H54 (cell line): ENCODE measurements around the gene CCNO.

Source experiments
- DNase-seq: peaks from one replicate; pipeline ENCODE4 v3.0.0; 2011; ENCODE audit warnings: low spot score, mixed read lengths; ENCODE audit not compliant: insufficient read length
- FAIRE-seq: peaks from 3 replicates; lab custom pipeline; 2011; peaks lifted over from hg19 to GRCh38; lab: Jason Lieb, UNC
- POLR2A ChIP-seq: IDR thresholded peaks from 2 replicates; pipeline ENCODE4 v1.6.1; 2011; ENCODE audit warnings: low read depth, mild to moderate bottlenecking, low read length

CCNO gene

DNA sequence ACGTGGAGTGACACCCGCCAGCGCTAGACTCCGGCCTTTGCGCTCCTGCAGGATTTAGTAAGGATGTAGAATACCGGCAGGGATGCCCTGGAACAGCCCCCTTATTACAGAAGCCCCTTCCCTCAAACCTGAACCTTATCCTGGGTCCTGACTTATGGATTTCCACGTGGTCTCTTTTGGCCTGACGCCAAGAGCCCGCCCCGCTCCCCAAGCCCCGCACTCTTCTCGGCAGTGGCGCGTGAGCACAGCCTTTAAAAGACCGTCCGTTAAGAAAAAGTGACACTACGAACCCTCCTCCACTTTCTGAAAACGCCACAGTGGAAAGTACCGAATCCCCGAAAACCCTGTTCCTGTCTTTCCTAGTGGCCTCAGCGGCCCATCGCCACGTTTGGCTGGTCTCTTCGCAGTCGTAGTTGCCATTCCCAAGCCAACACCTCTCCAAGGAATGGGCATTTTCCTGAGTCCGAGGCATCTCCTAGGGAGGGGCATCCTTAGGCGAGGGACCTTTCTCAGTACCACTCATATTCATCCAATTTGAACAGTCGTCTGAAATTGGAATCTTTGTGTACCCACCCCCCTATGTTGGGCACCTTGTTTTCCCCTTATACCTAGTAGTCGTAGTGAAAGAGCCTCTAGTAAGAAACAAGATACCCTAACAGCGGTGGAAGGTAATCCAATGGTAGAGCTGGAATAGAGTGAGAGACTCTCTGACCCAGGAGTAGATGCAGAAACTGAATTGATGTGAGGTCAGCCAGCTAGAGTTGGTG is 5.6 kb downstream of the CCNO start:
- FAIRE-seq = no peak
- TF ChIP-seq POLR2A = no peak
- DNase-seq = no peak

DNA sequence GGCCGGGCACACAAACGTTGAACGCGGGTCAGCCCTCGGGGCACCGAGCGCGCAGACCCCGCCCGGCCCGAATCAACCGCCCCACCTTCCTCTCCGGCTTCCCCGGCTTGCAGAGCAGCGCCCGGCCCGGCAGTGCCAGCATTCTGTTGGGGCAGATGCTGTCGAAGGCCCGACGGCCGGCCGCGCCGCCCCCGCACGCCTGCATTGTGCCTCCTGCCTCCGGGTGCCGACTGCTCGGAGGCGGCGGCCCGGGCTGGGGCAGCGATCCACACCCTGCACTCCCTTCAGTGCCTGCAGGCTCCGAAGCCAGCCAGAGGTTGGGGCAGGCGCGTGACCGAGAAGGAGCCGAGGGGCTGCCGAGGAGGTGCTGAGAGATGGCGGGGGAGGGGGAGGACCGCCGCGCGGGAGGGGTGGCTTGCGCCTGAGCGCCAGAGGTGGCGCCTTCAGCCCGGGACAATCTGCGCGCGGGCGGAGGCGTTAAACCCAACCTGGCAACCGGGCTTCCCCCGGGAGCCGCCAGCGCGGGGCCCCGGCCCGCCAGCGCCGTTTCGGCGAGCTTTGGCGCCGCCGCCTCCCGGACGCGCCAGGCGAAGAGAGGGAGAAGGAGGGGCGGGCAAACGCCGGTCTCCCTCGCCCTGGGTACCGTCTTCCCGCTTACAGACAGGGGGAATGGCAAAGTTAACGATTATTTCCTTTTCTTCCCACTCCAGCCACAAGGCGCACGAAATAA is 6.3 kb downstream of the CCNO start, which contains the start of gene MCIDAS:
MCIDAS (minus strand) TSS at position 382 of the 730 bp plus-strand sequence; CDS start at position 205, 177 bp downstream.
- FAIRE-seq (no peak), DNase-seq (peak; percentile 81)
- no peak for TF ChIP-seq POLR2A

DNA sequence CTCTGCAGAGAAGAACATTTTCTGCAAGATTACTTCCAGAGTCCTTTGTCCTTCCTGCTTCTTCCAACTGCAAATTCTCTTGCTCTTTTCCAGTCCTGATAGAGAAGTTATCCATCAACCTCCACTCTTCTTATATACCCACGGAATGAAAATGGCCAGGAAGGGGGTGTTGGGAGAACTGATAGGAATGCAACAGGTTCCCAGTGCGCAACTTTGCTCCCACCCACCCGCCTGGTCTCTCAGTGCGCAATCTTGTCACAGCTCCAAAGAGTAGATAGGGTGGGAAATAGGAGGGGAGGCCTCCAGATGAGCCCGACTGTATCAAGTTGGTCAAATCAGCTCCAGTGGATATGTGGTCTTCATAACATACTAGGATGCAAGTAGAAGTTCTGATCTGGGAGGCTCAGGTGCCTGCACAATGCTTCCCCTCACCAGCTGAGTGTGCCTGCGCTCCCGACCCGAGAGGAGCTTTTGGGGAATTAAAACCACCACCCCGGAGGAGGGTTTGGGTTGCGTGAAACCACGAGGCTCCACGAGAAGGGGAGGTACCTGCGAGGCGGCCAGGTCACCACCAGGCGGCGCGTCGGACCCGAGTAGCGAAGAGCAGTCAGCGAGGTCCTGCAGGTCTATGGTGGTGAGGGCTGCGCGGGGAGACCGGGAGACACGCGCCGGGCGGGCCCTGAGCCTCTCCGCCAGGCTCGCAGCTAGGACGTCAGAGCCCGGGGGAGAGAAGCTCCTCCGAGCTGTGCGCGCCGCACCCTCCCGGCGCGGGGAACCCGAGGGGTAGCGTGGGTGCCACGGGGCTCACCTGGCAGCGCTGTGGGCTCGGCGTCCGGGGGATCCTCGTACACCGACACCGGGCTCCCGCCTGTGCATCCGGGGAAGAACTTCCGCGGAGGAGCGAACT is 7.1 kb downstream of the CCNO start:
- DNase-seq (peak; percentile 89), FAIRE-seq (no peak)
- no peak; the same call in 1 of the 2 replicates for TF ChIP-seq POLR2A

DNA sequence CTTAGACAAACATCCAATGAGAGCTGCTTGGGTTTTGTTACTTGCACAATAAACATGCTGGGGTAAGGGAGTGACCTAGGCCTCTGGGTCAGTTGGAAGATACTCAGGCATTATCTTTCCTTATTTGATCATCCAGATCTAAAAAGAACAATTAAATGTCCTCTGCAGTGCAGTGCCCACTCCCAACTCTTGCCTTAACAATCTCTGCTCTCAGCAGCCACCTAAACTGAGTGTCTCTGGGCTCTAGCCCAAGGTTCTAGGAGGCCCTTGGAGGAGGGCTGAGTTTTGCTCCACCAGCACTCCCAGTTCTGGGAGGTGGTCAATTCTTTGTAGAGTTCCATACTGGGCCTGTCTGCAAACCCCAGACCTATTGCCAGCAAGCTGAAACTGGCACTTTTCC is 8.1 kb downstream of the CCNO start:
- no peak for FAIRE-seq
- no peak for DNase-seq
- TF ChIP-seq POLR2A = no peak

DNA sequence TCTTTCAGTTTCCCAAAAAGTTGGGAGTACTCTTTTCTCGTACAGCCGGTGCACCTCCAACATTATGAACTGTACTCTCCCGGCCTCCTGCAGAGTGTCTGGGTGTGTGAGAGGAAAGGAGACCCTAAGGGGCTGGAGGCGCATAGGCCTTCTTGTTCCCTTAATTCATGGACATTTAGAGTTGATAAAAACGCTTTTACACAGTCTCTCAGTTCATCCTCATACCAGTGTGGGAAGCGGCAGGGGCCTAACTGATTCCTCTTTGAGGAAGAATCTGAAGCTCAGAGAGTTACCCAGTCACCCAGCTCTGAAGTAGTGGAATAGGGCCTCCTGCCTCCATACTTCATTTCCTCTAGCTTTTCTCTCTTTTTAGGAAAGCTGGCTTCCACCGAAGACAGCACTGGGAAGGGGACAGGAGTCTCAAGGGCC is 9.6 kb downstream of the CCNO start:
- DNase-seq (no peak), FAIRE-seq (no peak)
- no peak for TF ChIP-seq POLR2A

DNA sequence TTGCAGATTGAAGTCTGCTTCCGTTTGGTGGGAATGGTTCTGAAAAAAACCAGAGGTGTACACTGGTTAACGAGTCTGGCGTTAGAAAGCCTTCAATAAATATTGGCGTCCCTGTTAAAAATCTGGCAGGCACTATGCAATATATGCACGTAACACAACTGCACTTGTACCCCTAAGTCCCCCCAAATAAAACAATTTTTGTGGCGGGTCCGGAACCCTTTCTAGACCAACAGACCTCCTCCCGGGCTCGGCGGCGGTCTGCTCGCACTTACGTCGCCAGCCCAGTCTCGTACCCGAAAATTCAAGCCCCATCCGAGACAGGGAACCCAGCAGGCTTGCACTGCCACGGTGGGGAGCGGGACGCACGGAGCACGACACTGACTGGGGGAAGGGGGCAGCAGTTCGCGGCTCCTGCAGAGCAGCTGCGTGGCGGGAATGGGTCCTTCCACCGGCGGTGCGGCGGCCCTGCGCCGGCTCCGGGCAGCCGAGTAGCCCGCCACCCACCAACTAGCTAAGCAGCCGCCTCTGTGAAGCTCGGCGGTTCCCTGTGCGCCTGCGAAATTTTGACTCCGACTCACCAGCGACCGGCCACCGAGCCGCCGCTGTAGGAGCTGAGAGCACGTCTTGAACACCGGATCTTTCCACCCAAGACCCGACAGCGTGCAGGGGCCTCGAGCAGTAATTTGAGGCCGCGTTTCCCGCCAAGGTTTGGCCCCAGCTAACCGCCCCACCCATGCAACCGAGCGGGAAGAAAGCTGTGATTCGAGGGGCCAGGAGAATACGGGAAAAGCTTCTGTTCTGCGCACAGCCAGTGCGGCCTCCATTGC is 10.2 kb downstream of the CCNO start:
- DNase-seq = no peak
- no peak for FAIRE-seq
- TF ChIP-seq POLR2A = no peak

DNA sequence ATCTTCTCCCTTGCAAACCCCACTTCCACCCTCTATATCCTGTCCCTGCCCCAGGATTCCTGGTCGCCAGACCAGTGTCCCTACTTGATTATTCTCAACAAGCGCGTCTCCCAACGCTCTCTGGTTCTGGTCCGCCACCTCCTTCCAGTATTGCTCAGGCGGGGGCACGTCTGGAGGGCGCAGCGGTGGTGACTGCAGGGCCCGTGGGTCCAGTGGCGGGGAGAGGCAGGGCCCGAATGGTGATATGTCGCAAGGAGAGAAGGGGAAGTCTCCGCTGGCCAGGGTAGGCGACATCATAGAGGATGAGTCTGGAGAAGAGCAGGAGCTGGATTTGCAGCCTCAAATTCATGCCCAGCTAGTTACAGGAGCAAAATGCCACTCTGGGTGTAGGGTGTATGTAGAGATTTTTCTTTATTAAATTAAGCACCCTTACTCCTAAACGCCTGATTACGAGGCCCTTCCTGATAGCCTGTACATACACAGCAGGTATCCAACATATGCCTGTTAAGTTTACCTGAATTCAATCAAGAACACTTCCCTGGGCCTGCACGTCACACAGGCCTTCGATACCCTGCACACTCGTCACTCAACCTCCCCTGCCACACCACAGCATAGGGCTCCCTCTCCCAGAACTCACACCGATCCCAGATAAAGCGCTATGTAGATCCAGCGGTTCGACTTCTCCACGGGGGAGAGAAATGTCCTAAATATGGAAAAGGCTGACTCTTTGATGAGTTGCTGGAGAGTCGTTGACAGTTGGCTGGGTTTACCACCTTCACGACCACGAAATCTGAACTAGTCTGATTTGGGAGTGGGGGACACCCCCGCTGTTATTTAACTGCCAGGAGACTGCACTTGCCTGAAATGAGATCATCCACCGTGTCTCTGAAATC is 11.1 kb downstream of the CCNO start:
- FAIRE-seq = no peak
- no peak for TF ChIP-seq POLR2A

DNA sequence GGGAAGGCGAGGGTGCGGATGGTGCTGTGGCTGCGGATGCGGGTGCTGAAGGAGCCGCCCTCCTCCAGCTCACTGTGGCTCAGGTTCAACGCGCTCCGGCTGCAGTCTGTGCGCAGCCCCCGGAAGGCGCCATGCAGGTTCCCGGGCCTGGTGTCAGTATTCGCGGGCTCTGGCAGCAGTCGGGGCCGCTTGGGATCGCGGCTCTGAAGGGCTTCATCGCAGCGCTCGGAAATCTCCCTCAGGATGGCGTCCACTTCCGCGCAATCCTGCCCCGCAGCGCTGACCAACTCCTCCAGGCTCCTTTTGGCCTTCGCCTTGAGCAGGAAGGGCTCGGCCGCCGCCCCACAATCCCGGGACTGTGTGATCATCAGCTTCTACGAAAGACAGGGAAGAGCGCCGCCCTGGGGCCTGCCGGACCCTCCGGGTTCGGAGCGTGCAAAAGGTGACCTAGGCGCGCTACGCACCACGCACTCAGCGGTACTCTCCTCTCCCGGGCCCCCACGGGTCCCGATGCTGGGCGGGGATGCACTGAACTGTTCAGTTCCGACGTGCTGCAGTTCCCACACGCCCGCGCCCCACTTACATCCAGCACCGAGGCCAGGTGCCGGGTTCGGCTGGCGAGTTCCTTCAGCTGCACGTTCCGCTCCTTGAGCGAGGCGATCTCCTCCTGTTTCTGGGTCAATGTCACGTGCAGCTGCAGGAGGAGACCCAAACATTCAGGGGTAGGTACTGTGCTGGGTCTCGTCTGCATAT is 12.8 kb downstream of the CCNO start:
- no peak for TF ChIP-seq POLR2A
- FAIRE-seq (no peak), DNase-seq (no peak)

More for the DNA sequence above, 11.1 kb downstream of the CCNO start:
- no peak for DNase-seq

DNA sequence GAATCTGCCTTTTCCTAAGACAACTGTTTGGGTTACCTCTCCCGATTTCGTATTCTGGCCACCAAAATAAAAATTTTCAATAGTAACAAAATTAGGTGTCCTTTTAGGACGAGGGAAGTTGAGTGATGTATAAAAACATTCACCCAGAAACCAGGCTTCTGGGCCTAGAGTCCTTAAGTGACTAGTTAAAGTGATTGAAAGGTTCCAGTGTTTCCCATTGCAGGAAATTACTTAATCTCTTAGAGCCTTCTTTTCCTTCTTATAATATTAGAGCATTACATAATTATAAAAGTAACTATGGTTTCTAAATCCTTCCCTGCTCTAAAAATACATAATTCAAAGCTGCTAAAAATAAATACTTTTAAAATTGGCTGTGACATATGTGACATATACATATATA is 13.6 kb downstream of the CCNO start:
- no peak for FAIRE-seq
- TF ChIP-seq POLR2A = no peak
- no peak for DNase-seq

DNA sequence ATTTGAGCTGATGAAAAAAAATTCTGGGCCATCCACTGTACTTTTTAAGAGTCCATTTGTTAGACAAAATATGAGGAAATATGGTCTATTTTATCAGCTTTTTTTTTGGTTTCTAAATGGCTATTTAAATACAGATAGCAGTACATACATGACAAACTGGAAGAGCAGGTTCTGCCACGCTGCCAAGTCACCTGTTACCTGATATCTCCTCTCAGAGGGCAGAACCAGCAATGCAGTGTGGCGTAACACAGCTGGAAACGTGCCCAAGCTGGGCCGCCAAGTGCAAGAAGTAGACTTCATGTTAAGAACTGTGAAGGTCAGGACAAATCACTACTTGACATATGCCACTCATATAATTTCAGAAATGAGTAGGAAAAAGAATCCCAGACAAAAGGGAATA is 14.4 kb downstream of the CCNO start:
- DNase-seq (no peak), FAIRE-seq (no peak)

DNA sequence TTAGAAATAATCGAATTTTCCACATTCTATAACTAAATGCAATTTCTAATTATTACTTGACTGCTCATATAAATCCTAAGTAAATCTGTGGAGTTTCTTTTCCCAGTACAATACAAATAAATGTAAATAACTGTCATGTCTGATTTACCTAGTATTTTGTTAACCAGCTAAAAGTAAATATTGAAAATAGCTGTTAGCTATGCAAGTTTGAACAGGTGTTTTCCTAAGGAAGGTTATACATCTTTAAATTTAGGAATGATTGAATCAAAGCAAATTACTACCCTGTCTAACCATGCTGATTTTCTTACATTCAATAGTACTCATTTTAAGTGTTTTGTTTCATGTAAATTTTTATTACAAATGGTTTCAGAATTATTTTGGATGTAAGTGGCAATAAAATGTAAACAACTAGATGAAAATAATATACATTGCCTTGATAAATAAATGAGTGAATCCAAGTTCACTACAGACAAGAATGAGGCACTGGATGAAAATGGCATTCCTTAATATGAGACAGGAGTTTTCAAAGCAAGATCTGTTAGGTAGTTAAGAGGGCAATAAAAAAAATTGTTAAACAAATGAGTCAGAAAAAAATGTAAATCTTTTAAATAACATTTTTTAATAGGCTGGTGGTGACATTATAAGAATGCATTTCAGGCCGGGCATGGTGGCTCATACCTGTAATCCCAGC is 22.1 kb downstream of the CCNO start:
- no peak for TF ChIP-seq POLR2A
- FAIRE-seq (no peak), DNase-seq (no peak)

More for the DNA sequence above, 14.4 kb downstream of the CCNO start:
- TF ChIP-seq POLR2A = no peak
